ENCODE results near the gene WSB1.

WSB1 gene

DNA sequence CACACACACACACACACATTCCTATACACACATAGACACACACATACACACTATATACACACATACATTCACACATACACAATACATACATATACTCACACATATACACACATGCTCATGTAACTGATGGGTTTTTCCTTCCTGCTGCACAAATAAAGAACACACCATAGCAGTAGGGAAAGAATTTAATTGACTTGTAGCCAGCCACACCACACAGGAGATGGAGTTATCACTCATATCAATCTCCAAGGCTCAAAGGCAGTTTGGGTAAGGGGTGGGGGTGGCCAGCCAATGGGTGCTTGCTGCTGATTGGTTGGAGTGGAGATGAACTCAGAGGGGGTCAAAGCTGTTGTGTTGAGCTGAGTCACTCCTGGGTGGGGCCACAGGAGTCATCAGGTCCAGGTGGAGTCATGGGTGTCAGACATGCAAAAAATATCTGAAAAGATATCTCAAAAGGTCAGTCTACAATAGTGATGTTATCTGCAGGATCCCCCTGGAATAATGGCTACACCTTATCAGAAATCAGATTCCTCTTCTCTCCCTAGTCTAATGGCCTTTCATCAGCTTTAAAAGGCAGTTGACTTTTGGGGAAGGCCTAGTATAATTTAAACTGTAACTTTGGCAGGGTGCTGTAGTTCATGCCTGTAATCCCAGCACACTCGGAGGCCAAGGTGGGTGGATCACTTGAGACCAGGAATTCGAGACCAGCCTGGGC is 46.1 kb downstream of the WSB1 start:
- no peak for DNase-seq

DNA sequence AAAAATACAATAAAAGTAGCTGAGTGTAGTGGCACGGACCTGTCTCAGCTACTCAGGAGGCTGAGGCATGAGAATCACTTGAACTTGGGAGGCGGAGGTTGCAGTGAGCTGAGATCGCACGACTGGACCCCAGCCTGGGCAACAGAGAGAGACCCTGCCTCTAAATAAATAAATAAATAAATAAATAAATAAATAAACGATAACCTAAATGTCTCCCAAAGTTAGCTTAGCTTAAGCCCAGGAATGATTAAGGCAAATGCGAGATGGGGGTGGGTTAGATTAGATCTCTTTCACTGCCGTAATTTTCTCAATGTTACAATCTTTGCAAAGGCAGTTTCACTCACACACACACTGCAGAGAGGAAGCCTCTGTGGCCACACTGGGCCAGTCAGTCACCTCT is 46.7 kb downstream of the WSB1 start:
- no peak for DNase-seq

DNA sequence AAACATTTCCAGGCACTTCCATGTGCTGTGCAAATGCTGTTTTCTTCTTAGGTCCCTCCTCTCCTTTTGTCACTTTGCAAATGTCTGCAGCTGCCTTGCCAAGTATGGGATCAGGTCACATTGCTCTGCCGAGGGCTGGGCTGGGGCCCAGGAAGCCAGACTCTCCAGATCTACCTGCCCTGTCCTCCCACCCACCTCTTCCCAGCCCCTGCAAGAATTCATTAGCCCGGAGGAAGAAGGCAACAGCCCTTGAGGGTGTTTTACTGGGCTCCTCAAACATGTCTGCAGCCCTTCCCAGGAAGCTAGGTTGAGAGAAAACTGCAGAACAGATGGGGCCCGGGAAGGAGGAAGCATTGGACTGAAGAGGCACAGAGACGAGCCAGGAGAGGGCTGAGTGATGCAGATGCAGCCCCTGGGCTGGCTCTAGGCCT is 47.1 kb downstream of the WSB1 start:
- no peak for DNase-seq

DNA sequence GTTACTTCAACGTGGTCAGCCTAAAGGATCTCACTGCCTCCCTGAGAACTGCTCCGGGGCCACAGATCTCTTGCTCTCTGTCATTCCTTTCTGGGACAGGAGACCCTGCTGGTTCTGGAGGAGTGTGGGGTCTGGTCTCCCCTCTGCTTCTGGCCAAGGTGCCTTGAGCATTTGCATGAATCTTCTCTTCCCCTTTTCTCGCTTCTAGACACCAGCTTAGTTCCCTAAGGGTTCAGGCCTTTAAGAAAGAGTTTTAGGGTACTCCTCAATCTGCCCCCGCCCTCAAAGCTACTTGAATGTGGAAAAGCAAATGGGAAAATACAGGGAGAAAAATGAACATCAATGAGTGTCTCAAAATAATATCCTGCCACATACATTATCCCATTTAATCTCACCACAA is 48.1 kb downstream of the WSB1 start:
- no peak for DNase-seq

DNA sequence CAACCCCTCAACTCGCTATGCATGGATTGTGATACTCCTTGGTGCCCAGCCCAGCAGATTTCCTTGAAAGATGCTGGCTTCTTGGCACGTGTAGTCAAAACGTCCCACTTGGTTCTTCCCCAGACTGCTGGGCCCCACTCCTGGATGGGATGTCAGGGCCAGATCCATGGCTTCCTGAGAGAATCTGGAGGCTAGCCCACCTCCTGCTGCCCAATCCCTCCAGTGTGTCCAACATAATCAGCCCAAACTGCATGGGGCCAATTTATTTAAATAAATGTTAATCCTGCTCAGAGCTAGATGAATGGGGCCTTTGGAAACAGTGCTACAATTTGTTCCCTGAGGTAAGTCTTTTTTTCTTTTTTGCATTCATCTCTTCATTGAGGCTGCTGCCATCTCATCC is 49.4 kb downstream of the WSB1 start:
- DNase-seq = no peak

DNA sequence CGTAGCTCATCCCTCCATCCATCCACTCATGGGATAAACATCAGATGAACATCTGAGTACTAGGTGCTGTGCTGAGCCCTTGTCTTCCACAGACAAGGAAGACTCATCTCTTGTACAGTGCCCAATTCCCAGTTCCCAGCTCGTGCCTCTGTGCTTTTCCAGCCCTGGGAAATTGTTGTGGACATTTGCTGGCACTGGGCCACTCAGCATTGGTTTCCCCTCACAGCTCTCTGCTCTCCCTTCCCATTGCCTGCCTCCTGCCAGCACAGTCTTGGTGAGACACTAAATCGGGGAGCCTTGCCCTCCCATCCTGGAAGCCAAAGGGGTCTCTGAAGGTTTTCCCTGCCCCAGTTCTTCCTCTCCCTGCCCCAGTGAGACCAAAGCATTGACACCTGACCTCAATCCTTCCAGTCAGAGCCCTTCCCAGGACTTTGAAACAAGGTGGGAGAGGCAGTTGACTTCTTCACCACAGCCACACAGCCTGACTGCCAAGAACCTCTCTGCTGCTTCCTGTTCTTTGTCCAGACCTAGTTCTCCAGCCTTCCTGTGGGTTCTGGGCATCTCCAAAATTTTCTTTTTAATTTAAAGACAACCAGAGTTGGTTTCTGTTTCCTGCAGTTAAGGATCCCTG is 50.2 kb downstream of the WSB1 start:
- DNase-seq = no peak

DNA sequence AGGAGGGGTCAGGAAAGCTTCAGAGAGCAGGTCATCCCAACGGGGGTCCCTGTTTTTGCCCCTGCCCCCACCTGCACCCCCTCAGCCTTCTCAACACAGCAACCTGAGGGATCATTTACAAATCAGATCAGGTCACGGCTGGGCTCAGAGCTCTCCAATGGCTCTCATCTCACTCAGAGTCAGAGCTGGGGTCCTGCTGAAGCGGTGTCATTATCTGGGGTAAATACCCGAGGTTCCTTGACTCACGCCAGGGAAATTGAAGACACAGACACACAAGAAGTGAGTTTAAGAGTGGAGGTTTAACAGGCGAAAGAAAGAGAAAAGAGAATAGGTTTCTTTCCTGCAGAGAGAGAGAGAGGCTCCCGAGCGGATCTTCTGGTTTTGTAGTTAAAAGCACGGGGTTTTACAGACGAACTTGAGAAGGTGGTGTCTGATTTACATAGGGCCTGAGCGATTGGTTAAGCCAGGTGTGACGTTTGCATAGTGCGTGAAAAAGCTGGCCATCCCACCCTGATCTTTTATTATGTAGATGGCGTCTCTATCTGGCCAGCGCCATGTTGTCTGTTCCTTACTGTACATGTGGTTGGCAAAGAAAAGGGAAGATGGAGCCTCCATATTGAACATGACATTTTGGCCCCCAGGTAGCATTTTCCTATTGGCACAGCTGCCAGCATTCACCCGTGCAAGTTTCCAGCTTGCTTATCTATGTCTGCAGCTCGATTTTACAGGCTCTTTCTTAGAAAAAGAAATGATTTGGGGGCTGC is 51.4 kb downstream of the WSB1 start:
- no peak for DNase-seq

DNA sequence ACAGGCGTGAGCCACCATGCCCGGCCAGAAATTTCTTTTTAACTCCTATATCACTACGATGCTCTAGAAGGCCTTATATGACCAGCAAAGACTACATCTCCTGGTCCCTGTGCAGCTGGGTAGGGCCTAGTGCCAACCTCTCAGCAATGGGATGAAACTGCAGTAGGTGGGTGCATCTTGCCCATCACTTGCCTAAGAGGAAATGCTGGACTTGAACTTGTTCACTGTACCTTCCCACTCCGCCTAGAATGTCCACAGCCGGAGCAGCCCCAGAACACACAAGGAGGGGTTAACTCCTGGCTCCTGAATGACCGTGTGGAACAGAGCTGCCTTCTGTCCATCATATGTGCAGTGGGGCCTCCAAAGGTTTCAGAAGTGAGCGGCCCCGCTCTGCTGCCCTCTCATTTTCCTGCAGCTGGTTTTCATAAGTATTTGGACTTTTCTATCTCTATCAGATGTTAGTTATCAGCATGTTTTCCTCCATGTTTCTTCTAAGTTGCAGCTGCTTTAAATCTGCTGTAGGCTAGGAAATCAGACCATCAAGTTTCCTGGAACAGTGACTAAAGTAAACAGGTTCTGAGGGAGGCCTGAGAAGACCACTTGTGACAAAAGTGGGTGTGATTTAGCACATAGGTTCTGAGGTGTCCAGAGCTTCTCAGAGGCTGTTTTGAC is 52.5 kb downstream of the WSB1 start:
- no peak for DNase-seq

DNA sequence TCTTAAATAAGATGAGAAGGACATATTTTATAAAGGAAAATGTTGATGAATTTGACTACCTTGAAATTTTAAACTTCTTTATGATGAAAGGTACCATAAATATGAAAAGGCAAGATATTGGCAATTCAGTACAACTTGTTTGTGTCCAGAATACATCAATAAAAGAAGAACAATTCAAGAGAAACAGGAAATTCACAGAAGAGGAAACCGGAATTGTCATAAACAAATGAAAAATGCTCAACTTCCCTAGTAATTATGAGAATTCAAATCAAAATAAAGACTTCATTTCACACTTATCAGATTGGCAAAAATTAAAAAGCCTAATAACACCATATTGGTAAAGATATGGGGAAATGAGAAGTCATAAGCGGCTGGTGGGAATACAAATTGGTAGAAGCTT is 54.3 kb downstream of the WSB1 start:
- no peak for DNase-seq

DNA sequence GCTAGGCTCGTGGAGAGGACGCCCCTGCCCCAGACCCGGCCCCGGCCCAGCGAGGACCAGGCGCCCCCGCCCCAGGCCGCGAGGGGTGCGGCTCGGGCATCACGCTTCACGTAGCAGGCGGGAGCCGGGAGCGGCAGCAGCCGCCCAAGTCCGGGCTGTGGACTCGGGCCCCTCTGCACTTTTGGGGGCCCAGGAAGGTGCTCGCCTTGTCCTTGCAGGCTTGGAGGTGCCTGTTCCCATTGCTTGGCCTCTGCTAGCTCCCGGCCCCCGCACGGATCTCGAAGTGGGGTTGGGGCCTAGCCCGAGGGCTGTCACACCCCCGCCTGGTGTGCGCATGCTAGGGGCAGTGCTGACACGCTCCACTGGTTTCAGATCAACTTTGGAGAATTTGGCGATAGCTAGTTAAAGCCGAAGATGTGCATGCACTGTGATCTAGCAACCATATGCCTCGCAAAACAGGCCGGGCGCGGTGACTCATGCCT is 55.7 kb downstream of the WSB1 start:
- DNase-seq = no peak

DNA sequence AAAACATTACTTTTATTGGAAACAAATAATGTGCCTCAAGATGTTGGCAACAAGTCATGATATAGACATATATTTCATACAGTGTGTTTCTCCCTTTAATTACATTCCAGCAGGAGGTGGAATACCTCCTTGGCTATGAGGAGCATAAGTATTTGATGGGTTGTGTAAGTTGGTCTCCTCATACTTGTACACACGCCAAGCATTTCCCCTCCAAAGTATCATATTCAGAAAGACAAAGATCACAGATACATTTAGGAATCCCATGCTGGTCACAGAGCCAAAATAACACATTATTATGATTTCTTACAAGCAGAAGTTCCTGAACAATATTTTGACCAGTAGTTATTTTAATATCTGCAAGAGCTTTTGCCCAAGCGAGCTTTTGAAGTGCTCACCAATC is 57.8 kb downstream of the WSB1 start:
- peak; percentile 76 for DNase-seq

DNA sequence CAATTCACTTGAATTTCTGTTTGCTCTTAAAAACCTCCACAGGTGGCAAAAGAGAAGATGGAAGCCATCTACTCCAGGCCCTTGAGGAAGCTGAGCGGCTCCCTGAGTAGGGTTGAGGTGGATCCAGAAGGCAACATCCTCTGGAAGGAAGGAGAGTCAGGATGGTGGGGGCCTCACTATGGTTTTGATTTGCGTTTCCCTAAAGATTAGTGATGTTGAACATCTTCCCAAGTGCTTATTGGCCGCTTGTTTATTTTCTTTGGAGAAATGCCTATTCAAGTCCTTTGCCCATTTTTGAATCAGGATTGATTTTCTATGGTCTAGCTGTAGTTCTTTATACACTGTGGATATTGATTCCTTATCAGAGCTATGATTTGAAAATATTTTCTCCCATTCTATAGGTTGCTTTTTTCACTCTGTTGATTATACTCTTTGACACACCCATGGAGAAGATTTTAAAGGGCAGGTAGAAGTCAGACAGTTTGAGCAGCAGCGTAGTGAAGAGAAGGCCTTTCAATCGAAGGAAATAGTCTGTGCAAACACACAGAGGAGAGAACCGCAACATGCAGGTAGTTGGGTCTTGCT is 58.6 kb downstream of the WSB1 start:
- no peak for DNase-seq

DNA sequence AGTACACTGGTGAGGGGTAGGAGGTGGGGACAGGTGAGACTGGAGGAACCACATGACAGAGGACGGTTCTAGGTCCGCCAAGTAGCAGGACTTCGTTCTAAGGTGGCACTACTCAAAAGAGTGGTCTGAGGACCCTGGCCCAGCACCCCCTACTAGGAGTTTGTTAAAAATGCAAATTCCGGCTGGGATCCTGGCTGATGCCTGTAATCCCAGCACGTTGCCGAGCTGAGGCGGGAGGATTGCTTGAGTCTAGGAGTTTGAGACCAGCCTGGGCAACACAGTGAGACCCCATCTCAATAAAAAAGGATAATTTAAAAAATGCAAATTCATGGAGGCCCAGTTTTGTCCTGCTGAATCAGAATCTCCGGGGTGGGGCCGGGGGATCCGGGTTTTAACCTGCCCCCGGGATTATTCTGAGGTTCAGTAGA is 59.1 kb downstream of the WSB1 start:
- DNase-seq = no peak

DNA sequence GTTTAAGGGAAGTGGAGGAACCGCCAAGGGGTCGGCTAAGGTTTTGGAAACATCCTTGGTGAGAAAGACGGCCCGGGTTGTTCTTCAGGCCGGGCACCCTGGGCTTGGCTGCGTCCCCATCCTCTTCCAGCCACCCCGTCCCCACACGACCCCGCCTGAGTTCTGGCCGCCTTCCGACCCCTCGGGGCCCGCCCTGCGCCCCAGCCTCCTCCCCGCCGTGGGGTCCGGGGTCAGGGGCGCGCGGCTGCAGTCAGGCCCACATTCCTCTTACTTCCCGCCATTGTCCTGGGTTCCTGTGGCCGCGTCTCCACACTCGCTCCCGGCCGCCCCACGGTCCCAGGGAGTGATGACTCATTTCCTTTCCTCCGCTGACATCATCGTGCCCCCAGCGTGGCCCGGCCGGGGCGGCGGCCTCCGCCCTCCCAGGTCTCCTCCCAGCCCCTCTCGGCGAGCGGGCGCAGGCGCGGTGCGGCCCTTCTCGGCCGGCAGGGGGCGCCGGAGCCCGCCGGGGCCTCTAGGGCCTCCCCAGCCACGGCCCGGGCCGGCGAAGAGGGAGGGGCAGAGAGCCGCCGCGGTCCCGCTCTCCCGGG is 59.6 kb downstream of the WSB1 start:
- peak; percentile 96 for DNase-seq

DNA sequence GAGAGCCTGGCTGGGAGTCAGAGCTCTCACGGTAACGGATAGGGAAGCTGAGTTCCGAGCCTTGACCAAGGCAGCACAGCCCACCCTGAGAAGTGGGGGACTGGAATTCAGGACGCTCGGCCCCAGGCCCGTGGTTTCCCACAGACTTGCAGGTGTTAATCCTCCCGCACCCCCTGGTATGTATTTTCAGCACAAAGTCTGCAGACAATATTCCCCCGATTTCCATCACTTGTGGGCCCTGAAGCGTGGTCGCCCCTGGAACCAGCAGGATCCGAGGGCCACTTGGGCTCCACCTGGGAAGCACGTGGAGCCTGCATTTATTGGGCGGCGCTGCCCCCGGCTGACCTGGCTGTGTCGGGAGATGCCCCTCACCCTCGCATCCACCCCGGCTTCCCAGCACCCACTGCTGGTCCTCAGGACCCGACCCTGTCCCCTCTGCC is 60.2 kb downstream of the WSB1 start:
- DNase-seq = no peak

DNA sequence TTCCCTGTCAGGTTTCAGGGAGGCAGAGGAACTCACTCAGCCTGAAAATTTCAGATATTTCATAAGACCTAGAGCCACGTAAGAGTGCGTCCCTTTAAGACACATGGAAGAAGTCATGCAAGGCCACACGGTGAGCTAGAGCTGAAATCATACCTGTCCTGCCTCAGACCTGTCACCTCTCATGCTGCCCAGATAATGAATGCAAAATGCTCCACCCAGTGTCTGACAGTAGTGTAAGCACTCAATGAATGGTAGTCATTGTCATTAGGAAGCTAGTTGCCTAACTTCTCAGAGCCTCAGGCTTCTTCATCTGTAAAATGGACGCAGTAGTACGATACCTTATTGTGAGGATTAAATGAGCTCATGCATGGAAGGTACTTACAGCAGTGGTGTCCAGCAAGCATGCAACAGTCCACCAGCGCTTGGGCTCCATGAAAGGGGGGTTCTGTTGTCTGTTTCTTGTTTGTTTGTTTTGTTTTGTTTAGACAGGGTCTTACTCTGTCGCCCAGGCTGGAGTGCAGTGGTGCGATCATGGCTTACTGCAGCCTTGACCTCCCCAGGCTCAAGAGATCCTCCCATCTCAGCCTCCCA is 60.7 kb downstream of the WSB1 start:
- DNase-seq = no peak

DNA sequence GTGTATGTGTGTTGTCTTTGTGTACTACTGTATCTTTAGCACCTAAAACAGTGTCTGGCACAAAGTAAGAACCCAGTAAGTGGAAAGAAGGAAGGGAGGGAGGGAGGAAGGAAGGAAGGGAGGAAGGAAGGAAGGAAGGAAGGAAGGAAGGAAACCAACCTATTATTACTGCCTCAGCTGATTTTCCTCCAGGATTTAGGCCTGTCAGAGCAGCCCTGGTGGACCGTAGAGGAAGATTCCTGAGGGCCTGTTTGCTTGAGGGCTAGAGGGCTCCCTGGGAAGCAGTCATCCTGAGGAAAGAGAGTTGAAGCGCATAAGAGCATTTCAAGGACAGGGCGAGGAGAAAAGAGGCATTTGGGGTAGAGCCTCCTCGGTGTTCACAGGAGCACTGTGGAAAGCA is 61.5 kb downstream of the WSB1 start:
- DNase-seq = no peak

DNA sequence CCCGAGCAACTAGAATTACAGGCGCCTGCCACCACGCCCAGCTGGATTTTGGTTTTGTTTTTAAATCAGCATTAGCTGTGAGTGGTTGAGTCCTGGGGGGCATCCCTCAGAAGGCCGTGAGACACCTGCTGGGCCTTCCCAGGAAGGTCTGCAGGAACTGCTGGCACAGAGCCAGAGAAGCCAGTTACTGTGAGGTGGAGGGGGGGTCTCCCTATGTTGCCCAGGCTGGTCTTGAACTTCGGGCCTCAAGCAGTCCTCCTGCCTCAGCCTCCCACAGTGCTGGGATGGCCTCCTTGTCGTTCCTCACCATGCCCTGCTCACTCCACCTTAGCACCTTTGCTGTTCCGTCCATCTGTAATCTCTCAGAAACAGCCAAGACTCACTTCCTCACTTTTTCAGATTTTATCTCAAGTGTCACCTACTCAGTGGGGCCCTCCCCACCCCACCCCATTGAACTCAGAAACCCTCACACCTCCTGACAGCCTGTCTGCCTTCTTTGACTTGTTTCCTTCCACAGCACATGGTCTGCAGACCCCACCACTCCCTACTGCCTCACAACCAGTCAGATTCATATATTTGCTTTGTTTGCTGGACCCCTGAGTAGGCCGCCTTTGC is 62.3 kb downstream of the WSB1 start:
- DNase-seq = no peak

DNA sequence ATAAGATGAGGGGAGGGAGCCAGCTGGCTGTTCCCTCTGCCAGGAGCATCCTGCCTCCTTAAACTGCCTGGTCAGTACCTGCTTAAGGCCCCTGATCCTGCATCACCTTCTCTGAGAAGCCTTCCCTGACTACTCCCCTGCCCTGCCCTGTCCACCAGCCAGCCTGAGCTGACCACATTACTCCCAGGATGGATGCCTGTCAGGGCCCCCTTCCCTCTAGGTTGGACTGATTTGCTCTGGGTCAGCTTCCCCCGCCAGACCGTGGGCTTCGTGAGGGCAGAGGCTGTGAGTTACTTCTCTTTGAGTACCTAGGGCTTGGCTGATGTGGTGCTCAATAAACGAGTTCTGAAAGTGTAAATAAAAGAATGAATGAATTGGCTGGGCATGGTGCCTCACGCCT is 63.3 kb downstream of the WSB1 start:
- DNase-seq = no peak

DNA sequence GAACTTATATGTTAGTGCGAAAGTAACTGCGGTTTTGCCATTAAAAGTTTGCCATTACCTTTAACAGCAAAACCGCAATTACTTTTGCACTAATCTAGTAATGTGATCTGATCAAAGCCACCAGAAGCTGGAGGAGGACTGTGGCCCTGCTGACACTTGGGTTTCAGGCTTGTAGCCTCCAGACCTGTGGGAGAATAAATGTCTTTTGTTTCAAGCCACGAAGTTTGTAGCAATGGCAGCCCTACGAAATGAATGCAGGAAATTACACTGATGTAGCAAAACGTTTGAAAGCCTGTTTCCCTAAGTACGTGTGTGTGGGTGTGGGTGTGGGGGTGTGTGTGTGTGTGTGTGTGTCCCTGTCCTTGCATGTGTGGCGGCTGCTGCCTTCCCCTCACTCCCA is 66.6 kb downstream of the WSB1 start:
- no peak for DNase-seq

DNA sequence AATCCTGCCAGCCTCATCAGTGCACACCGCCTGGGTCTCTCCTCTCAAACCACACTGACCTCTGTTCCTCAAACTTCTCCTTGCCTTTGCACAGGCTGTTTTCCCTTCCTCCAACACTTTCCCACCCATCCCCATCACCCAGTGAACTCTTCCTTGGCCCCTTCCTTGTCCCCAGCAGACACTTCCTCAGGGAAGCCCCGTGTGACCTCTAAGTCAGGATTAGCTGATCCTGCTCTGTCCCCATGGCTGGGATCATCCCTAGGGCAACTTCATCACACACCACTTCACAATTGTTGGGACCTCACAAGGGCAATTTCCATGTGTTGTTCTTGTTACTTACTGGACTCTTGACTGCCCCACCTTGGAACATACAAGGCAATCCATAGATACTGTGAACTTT is 67.8 kb downstream of the WSB1 start:
- no peak for DNase-seq

DNA sequence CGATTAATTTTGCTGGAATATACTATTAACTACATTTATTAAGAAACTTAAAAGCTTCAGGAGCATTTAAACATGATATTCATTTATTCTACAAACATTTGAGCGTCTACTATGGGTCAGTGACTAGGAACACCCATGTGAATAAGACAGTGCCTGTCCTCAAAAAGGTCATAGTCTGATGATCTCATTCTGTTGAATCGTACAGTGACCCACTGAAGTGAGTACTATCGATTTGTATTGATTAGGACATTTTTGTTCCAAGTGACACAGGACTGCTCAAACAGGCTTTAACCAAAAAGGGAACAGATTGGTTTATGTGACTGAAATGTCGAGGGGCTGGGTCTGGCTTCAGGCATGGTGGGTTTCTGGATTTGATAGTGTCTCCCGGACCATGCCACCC is 68.6 kb downstream of the WSB1 start:
- no peak for DNase-seq

Data from fibroblast of skin of right biceps (primary cell).